Gastroesophageal sphincter (tissue), 4 donors: ENCODE results near the gene SPRING1. TPM values are rescaled to one million over a fixed set of nuclear protein-coding genes. Genes with fewer than 3 reads are reported as not detected.

Source experiments
- ATAC-seq: fragments of 150-250 bp; one replicate; pipeline ENCODE4 v1.9.1; 2016; ENCODE audit warnings: mild to moderate bottlenecking, moderate library complexity
- H3K27ac ChIP-seq, 4 donors: fragments of 200-600 bp; sonication (generic) in 3 of 4; 1 replicate in 3 of 4; 2 replicates in 1 of 4; pipeline ENCODE4 v1.5.1; 2016 to 2019
- H3K27me3 ChIP-seq: fragments of 200-600 bp; sonication (generic); one replicate; pipeline ENCODE4 v1.5.1; 2019
- H3K36me3 ChIP-seq, 2 donors: fragments of 200-600 bp; sonication (generic); one replicate each; pipeline ENCODE4 v1.5.1; 2019; ENCODE audit warnings: control low read depth in 1 of 2
- H3K4me1 ChIP-seq, 3 donors: fragments of 200-600 bp; sonication (generic); 1 replicate in 2 of 3; 2 replicates in 1 of 3; pipeline ENCODE4 v1.5.1; 2016 to 2019; ENCODE audit warnings: control low read depth in 2 of 3
- H3K4me3 ChIP-seq, 2 donors: fragments of 200-600 bp; sonication (generic); one replicate each; pipeline ENCODE4 v1.5.1; 2019; ENCODE audit warnings: mild to moderate bottlenecking in 1 of 2, moderate library complexity in 1 of 2
- H3K9me3 ChIP-seq, 3 donors: fragments of 200-600 bp; sonication (generic); one replicate each; pipeline ENCODE4 v1.5.1; 2017 to 2019; ENCODE audit warnings: control low read depth in 2 of 3
- EP300 ChIP-seq: sonication (generic); formaldehyde crosslinking; IDR thresholded peaks from one replicate; pipeline ENCODE4 v1.6.1; 2017; ENCODE audit warnings: antibody characterized with exemption, mild to moderate bottlenecking
- POLR2A ChIP-seq, 2 donors: fragments of 450-650 bp; IDR thresholded peaks; one replicate each; pipeline ENCODE4 v1.6.1; 2017; ENCODE audit warnings: antibody characterized with exemption in 2 of 2, mild to moderate bottlenecking in 2 of 2, moderate library complexity in 1 of 2
- POLR2AphosphoS5 ChIP-seq: sonication (generic); formaldehyde crosslinking; IDR thresholded peaks from one replicate; pipeline ENCODE4 v1.6.1; 2017; ENCODE audit warnings: antibody characterized with exemption
- WGBS, 2 donors: methylation state at CpG; one replicate each; pipeline ENCODE4 v1.1.5; 2018; ENCODE audit warnings: low coverage in 1 of 2; 5-methylcytosine and 5-hydroxymethylcytosine counted together
- total RNA-seq, 4 donors: library from RNA; depleted of rRNA; stranded (reverse); fragments of >200 nt; gene quantifications; one replicate each; pipeline ENCODE4 v1.1.0, GENCODE V29; 2016
- TF ChIP-seq, protein P1 (sequence below), 4 experiments: fragments of 200-600 bp in 2 of 4; fragments of 450-650 bp in 2 of 4; sonication (generic) in 1 of 4; IDR thresholded peaks; one replicate each; pipeline ENCODE4 v1.5.1; 2017 to 2019; ENCODE audit warnings: antibody characterized with exemption in 4 of 4, mild to moderate bottlenecking in 2 of 4, moderate library complexity in 2 of 4

The SPRING1 gene
- total RNA-seq, 4 donors from 2014 or later: 5.8 to 18.7 (median 13.4) TPM

DNA sequence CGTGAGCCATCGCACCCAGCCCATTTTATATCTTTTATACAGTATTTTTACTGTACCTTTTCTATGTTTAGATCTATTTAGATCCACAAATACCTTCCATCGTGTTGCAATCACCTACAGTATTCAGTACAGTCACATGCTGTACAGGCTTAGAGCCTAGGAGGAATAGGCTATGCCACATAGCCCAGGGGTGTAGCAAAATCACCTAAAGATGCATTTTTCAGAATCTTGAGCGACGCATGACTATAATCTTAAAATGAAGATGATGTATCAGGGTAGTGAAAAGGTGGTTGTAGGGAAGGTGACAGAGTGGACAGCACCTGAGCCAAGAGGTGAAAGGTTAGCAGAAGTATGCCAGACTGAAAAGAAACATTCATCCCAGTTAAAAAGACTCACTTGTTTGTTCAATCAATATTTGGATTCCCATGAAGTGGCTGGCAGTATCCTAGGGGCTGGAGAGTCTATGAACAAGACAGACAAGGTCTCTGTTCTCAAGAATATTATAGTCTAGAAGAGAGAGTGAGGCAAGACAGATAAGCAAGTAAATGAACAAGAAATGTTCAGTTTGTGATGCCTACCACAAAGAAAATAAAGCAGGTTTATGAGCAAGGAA lies 3.6 kb downstream of the SPRING1 start:
- WGBS, 2 donors: 73 to 94% methylated on average over 5 of the region's 5 CpGs
- peaks cover 0 to 32% of the 10 kb centered on the region in 2 donors for H3K36me3 ChIP-seq
- no peak for ATAC-seq
- no peaks in the 10 kb centered on the region for H3K9me3 ChIP-seq
- H3K4me1 ChIP-seq: peaks cover 0 to 33% (median 10%) of the 10 kb centered on the region in 3 donors
- no peaks in the 10 kb centered on the region for H3K27me3 ChIP-seq
- H3K4me3 ChIP-seq: no peak overlapping the region
- H3K27ac ChIP-seq: no peak overlapping the region
- no peak for TF ChIP-seq EP300
- TF ChIP-seq POLR2AphosphoS5: no peak
- no peak for TF ChIP-seq POLR2A (IDR thresholded peaks at IDR 0.05)
- TF ChIP-seq, protein P1, sequence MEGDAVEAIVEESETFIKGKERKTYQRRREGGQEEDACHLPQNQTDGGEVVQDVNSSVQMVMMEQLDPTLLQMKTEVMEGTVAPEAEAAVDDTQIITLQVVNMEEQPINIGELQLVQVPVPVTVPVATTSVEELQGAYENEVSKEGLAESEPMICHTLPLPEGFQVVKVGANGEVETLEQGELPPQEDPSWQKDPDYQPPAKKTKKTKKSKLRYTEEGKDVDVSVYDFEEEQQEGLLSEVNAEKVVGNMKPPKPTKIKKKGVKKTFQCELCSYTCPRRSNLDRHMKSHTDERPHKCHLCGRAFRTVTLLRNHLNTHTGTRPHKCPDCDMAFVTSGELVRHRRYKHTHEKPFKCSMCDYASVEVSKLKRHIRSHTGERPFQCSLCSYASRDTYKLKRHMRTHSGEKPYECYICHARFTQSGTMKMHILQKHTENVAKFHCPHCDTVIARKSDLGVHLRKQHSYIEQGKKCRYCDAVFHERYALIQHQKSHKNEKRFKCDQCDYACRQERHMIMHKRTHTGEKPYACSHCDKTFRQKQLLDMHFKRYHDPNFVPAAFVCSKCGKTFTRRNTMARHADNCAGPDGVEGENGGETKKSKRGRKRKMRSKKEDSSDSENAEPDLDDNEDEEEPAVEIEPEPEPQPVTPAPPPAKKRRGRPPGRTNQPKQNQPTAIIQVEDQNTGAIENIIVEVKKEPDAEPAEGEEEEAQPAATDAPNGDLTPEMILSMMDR (IDR thresholded peaks at IDR 0.05): no peak

DNA sequence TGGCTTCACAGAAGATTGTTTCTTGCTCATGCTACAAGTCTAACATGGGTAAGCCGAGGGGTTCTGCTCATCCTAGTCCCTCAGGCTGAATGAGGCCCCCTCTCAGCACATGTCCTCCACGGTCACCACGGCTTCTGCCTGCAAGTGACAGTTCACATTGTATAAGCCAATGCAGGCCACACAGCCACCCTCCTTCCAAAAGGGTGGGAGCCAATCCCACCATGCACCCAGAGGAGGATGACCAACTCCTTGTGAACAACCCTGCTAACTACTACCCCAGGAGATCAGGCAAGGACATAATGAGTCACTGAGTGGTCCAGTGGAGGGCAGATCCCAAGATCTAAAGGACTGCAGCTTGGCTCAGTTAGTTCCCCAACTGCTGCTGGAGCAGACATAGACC lies 6.1 kb downstream of the SPRING1 start:
- no peak overlapping the region for H3K4me3 ChIP-seq
- H3K9me3 ChIP-seq: no peaks in the 10 kb centered on the region
- peaks cover 0 to 25% (median 7%) of the 10 kb centered on the region in 3 donors for H3K4me1 ChIP-seq
- TF ChIP-seq POLR2A (IDR thresholded peaks at IDR 0.05): no peak
- TF ChIP-seq, protein P1 (IDR thresholded peaks at IDR 0.05): no peak
- no peak for TF ChIP-seq POLR2AphosphoS5
- no peak for TF ChIP-seq EP300
- H3K36me3 ChIP-seq: peaks cover 0 to 41% of the 10 kb centered on the region in 2 donors
- no peak for ATAC-seq
- WGBS, 2 donors: 83 to 93% methylated on average over 3 of the region's 3 CpGs
- H3K27ac ChIP-seq: no peak overlapping the region
- H3K27me3 ChIP-seq: no peaks in the 10 kb centered on the region

DNA sequence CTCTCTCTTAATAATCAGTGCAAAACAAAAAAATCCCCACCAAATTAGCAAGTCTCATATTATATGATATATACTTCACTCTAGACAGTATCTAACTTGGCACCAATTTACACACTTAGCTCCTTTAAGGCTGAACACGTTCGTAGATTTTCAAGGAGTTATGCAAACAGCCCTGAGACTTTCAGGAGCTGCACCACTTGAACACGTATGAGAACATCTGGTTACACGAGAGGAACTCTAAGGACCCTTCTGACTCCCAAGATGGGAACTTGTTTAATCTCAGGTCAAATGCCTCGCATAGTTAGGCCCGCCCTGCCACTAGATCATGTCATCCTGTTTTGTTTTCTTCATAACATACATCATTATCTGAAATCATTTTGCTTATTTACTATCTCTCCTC lies 10.0 kb downstream of the SPRING1 start:
- TF ChIP-seq POLR2AphosphoS5 (no peak), POLR2A (IDR thresholded peaks at IDR 0.05) (no peak), EP300 (no peak)
- TF ChIP-seq, protein P1 (IDR thresholded peaks at IDR 0.05): no peak
- H3K4me3 ChIP-seq: no peak overlapping the region
- ATAC-seq: no peak
- no peaks in the 10 kb centered on the region for H3K9me3 ChIP-seq
- H3K27me3 ChIP-seq: no peaks in the 10 kb centered on the region
- H3K36me3 ChIP-seq: peaks cover 0 to 21% of the 10 kb centered on the region in 2 donors
- peaks cover 0 to 22% (median 0%) of the 10 kb centered on the region in 3 donors for H3K4me1 ChIP-seq
- H3K27ac ChIP-seq: no peak overlapping the region
- WGBS, 2 donors: 53 to 65% methylated on average over 4 to 6 of the region's 6 CpGs

GRCh38 chr12:116727261-116727660 lies 10.6 kb downstream of the SPRING1 start:
- H3K4me1 ChIP-seq: peaks cover 0 to 21% (median 0%) of the 10 kb centered on the region in 3 donors
- no peak overlapping the region for H3K27ac ChIP-seq
- TF ChIP-seq POLR2A (IDR thresholded peaks at IDR 0.05): no peak
- TF ChIP-seq, protein P1 (IDR thresholded peaks at IDR 0.05): no peak
- TF ChIP-seq EP300: no peak
- no peak for TF ChIP-seq POLR2AphosphoS5
- no peaks in the 10 kb centered on the region for H3K27me3 ChIP-seq
- peaks cover 0 to 23% of the 10 kb centered on the region in 2 donors for H3K36me3 ChIP-seq
- H3K9me3 ChIP-seq: no peaks in the 10 kb centered on the region
- H3K4me3 ChIP-seq: no peak overlapping the region
- no peak for ATAC-seq
- WGBS, 2 donors: 67 to 90% methylated on average over 1 to 3 of the region's 3 CpGs

- WGBS, 2 donors: 38 to 47% methylated on average over 4 of the region's 4 CpGs
- no peak for ATAC-seq
- no peak overlapping the region for H3K4me3 ChIP-seq
- TF ChIP-seq, protein P1 (IDR thresholded peaks at IDR 0.05): no peak
- TF ChIP-seq POLR2AphosphoS5: no peak
- TF ChIP-seq EP300: no peak
- TF ChIP-seq POLR2A (IDR thresholded peaks at IDR 0.05): no peak
- no peaks in the 10 kb centered on the region for H3K27me3 ChIP-seq
- H3K27ac ChIP-seq: no peak overlapping the region
- no peaks in the 10 kb centered on the region for H3K9me3 ChIP-seq
- H3K4me1 ChIP-seq: peaks cover 0 to 16% (median 0%) of the 10 kb centered on the region in 3 donors
- H3K36me3 ChIP-seq: peaks cover 0 to 26% of the 10 kb centered on the region in 2 donors
Observed at GRCh38 chr12:116726694-116727093, 11.2 kb downstream of the SPRING1 start.
